GM23338 (cell line): ENCODE measurements around the gene USP2.

Experiments
- EZH2 ChIP-seq: fragments of 200-600 bp; sonication (generic); IDR thresholded peaks from one replicate; pipeline ENCODE4 v1.8.0; 2017; ENCODE audit warnings: antibody characterized with exemption, mild to moderate bottlenecking, low read depth; ENCODE audit not compliant: unreplicated experiment
- TF ChIP-seq, protein P1 (sequence below), 2 experiments: fragments of 200-600 bp in 1 of 2; sonication (generic) in 1 of 2; conservative IDR thresholded peaks; 2 replicates each; pipeline versions ENCODE4 v1.5.1 to v1.6.1; 2016 to 2017; ENCODE audit warnings: antibody characterized with exemption in 2 of 2, low read depth in 2 of 2, mild to moderate bottlenecking in 2 of 2, moderate library complexity in 1 of 2

DNA sequence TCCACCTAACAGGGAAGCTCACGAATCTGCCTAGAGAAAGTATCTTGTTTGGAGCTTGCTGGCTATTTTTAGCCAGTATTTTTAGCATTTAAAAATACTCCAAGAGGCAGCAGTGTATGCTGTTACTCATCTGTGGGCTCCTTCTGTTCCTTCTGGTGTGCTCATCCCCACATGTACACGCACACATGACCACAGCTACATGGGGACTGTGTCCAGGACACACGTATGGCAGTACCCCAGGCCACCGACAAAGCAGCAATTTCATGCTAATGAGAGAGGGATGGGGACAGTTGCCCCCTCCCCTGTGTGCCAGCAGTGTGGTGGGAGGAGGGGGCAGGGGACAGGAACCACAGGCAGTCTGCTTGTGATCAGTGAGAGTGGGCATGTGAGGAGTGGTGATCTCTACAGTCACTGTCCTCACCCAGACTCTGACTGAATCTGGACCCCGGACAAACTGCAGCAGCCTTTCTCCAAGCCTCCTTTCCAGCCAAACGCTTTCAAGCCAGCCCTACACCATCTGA lies 16.4 kb downstream of the USP2 start:
- TF ChIP-seq, protein P1, sequence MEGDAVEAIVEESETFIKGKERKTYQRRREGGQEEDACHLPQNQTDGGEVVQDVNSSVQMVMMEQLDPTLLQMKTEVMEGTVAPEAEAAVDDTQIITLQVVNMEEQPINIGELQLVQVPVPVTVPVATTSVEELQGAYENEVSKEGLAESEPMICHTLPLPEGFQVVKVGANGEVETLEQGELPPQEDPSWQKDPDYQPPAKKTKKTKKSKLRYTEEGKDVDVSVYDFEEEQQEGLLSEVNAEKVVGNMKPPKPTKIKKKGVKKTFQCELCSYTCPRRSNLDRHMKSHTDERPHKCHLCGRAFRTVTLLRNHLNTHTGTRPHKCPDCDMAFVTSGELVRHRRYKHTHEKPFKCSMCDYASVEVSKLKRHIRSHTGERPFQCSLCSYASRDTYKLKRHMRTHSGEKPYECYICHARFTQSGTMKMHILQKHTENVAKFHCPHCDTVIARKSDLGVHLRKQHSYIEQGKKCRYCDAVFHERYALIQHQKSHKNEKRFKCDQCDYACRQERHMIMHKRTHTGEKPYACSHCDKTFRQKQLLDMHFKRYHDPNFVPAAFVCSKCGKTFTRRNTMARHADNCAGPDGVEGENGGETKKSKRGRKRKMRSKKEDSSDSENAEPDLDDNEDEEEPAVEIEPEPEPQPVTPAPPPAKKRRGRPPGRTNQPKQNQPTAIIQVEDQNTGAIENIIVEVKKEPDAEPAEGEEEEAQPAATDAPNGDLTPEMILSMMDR (conservative IDR thresholded peaks at IDR 0.05; ENCODE audit: low read depth in 2 of 2) = no peak
- no peak for TF ChIP-seq EZH2
